ENCODE data around the gene TNFRSF11A. TPM values are rescaled to one million over a fixed set of nuclear protein-coding genes. Genes with fewer than 3 reads are reported as not detected.

The TNFRSF11A gene
- total RNA-seq, 4 donors from 2014 or later = 1.4 to 3.2 (median 1.8) TPM; not detected in 1

- no peak for ATAC-seq
Measured at GRCh38 chr18:62420513-62421209, 95.6 kb downstream of the TNFRSF11A start.

DNA sequence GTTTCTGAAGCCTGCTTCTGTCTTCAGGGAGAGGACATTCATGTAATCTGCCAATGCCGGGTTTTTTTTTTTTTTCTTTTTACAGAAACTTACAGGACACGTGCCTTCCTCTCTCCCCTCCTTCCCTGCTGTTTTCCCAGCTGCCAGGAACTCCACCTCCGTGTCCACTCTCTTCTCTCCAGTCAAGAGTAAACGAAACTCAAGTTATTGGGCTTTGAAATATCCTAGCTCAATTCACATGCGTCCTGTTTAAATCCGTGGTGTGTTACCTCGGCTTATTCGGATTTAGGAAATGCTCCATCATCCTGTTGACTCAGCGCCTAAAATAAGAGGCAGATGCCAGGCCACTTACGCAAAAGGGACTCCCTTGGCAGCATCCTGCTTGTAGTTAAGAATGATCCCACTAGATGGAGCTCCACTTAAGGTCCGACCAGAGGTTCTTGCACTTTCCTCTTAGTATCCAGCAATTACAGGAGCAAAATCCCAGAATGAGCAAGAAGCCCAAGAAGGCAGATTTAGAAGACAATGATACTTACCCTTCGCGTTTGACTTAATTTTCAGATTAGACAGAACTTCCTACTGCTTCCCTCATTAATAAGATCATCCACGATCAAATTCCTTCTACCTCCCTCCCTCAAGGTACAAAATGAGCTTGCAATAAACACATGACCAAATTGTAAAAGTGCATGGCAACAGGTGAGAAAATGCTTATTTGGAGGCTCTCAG lies 100.5 kb downstream of the TNFRSF11A start:
- intact Hi-C loops (cut with DNase I; ENCODE audit: low total_unique reads) (loop anchor here (1.0 kb wide), 6 partner anchors 26 to 290 kb away; partner anchors contain the start of gene PHLPP1), in situ Hi-C loops (cut with MboI; ENCODE audit: low sequenced_read_pairs in 4 of 4) (loop anchor here in 2 of 4 donors (5.0 kb wide), 3 partner anchors 92 to 157 kb away; no protein-coding TSS in a partner anchor)
- TF ChIP-seq CTCF (IDR thresholded peaks at IDR 0.05 in 4 of 5, conservative IDR thresholded peaks at IDR 0.05 in 1 of 5) (peak; percentile 88 to 93 (median 90)), POLR2A (IDR thresholded peaks at IDR 0.05) (peak; percentile 45 to 73)

More at GRCh38 chr18:62420513-62421209, 95.6 kb downstream of the TNFRSF11A start:
- Histone ChIP-seq H3K9me3 (no peaks in the 10 kb centered on the region), H3K27me3 (no peaks in the 10 kb centered on the region), H3K4me3 (peak overlapping the region in 2 of 4 donors; percentile 1 to 13), H3K36me3 (no peaks in the 10 kb centered on the region), H3K27ac (peak overlapping the region; percentile 13 to 49 (median 41)), H3K4me1 (peaks cover 15% of the 10 kb centered on the region in 2 donors)
- no peak for TF ChIP-seq POLR2A (IDR thresholded peaks at IDR 0.05)
- TF ChIP-seq CTCF (IDR thresholded peaks at IDR 0.05 in 4 of 5, conservative IDR thresholded peaks at IDR 0.05 in 1 of 5) = no peak
- in situ Hi-C loops (cut with MboI; ENCODE audit: low sequenced_read_pairs in 4 of 4) (no loop called here), intact Hi-C loops (cut with DNase I; ENCODE audit: low total_unique reads) (no loop called here)
- DNase-seq = no peak

GRCh38 chr18:62426191-62426488 lies 101.0 kb downstream of the TNFRSF11A start:
- ATAC-seq = peak; percentile 35 to 46
- Histone ChIP-seq H3K27ac (peak overlapping the region; percentile 85 to 97 (median 96)), H3K36me3 (no peaks in the 10 kb centered on the region), H3K4me1 (peaks cover 23 to 25% of the 10 kb centered on the region in 2 donors), H3K4me3 (peak overlapping the region in 1 of 4 donors; percentile 48), H3K9me3 (no peaks in the 10 kb centered on the region), H3K27me3 (no peaks in the 10 kb centered on the region)
- intact Hi-C loops (cut with DNase I; ENCODE audit: low total_unique reads) = no loop called here
- in situ Hi-C loops (cut with MboI; ENCODE audit: low sequenced_read_pairs in 4 of 4) = loop anchor here in 2 of 4 donors (5.0 kb wide), 3 partner anchors 91 to 156 kb away; no protein-coding TSS in a partner anchor
- TF ChIP-seq POLR2A (IDR thresholded peaks at IDR 0.05) (no peak), CTCF (IDR thresholded peaks at IDR 0.05 in 4 of 5, conservative IDR thresholded peaks at IDR 0.05 in 1 of 5) (no peak)
- peak in 1 of 2 donors; percentile 51 for DNase-seq

More for the DNA sequence above, 100.5 kb downstream of the TNFRSF11A start:
- Histone ChIP-seq H3K27me3 (no peaks in the 10 kb centered on the region), H3K36me3 (no peaks in the 10 kb centered on the region), H3K4me3 (peak overlapping the region; percentile 31 to 48 (median 40)), H3K9me3 (no peaks in the 10 kb centered on the region), H3K4me1 (peaks cover 23 to 25% of the 10 kb centered on the region in 2 donors), H3K27ac (peak overlapping the region; percentile 85 to 97 (median 96))
- peak; percentile 81 to 82 for ATAC-seq
- peak; percentile 86 to 92 for DNase-seq

- H3K27ac ChIP-seq = no peak overlapping the region
- no peaks in the 10 kb centered on the region for H3K9me3 ChIP-seq
- no peak for DNase-seq
- no peak overlapping the region for H3K4me3 ChIP-seq
- peaks cover 4 to 20% of the 10 kb centered on the region in 2 donors for H3K4me1 ChIP-seq
- intact Hi-C loops (cut with DNase I; ENCODE audit: low total_unique reads) (no loop called here), in situ Hi-C loops (cut with MboI; ENCODE audit: low sequenced_read_pairs in 4 of 4) (no loop called here)
- no peak for ATAC-seq
- TF ChIP-seq CTCF (IDR thresholded peaks at IDR 0.05 in 4 of 5, conservative IDR thresholded peaks at IDR 0.05 in 1 of 5) (no peak), POLR2A (IDR thresholded peaks at IDR 0.05) (no peak)
- H3K36me3 ChIP-seq = no peaks in the 10 kb centered on the region
- no peaks in the 10 kb centered on the region for H3K27me3 ChIP-seq
Measured at GRCh38 chr18:62432176-62432575, 107.1 kb downstream of the TNFRSF11A start.

All from gastrocnemius medialis (tissue), 4 donors.